Prostate gland (tissue), 2 donors: Measurements from ENCODE around the gene OPA1. TPM values are rescaled to one million over a fixed set of nuclear protein-coding genes. Genes with fewer than 3 reads are reported as not detected.

Experiments
- DNase-seq: peaks from one replicate; pipeline ENCODE4 v3.0.0-alpha.2; 2019; ENCODE audit warnings: low spot score
- H3K27ac ChIP-seq, 2 donors: fragments of 200-600 bp; sonication (generic); 2 replicates each; pipeline ENCODE4 v1.5.1; 2017 to 2019
- H3K27me3 ChIP-seq: fragments of 200-600 bp; sonication (generic); replicated peaks from 2 replicates; pipeline ENCODE4 v1.5.1; 2019; ENCODE audit not compliant: insufficient read depth
- H3K36me3 ChIP-seq, 2 donors: fragments of 200-600 bp; sonication (generic); 1 replicate in 1 of 2; 2 replicates in 1 of 2; pipeline versions ENCODE4 v1.5.1 to v1.8.1; 2017 to 2019
- H3K4me1 ChIP-seq: fragments of 200-600 bp; sonication (generic); replicated peaks from 2 replicates; pipeline ENCODE4 v1.5.1; 2019
- H3K4me3 ChIP-seq, 2 donors: fragments of 200-600 bp; sonication (generic); 2 replicates each; pipeline ENCODE4 v1.5.1; 2017 to 2019
- H3K9me3 ChIP-seq: fragments of 200-600 bp; sonication (generic); 2 replicates; pipeline ENCODE4 v1.5.1; 2017
- POLR2A ChIP-seq: fragments of 450-650 bp; IDR thresholded peaks from one replicate; pipeline ENCODE4 v1.6.1; 2016; ENCODE audit warnings: antibody characterized with exemption, mild to moderate bottlenecking
- POLR2AphosphoS5 ChIP-seq: sonication (generic); formaldehyde crosslinking; IDR thresholded peaks from one replicate; pipeline ENCODE4 v1.6.1; 2017; ENCODE audit warnings: antibody characterized with exemption
- WGBS: methylation state at CpG from one replicate; pipeline ENCODE4 v1.1.5; 2018; 5-methylcytosine and 5-hydroxymethylcytosine counted together
- intact Hi-C: fragments of 100-400 bp; cut with DNase I; formaldehyde crosslinking; loops from one replicate; pipeline ENCODE4 v1.14.2; 2022
- total RNA-seq, 2 donors: library from RNA; depleted of rRNA; stranded (reverse); fragments of >200 nt; gene quantifications; one replicate each; pipeline ENCODE4 v1.1.0, GENCODE V29; 2016
- TF ChIP-seq, protein P1 (sequence below), 4 experiments: fragments of 200-600 bp in 2 of 4; fragments of 450-650 bp in 2 of 4; sonication (generic) in 2 of 4; IDR thresholded peaks; 1 replicate in 3 of 4; 2 replicates in 1 of 4; pipeline ENCODE4 v1.5.1; 2016 to 2019; ENCODE audit warnings: antibody characterized with exemption in 4 of 4, mild to moderate bottlenecking in 2 of 4, moderate library complexity in 2 of 4

OPA1 gene
- total RNA-seq, 2 donors from 2014 or later, result 27.1 to 45.1 TPM

GRCh38 chr3:193638833-193639232 lies 45.8 kb downstream of the OPA1 start:
- Histone ChIP-seq H3K27me3 (no peaks in the 10 kb centered on the region), H3K27ac (no peak overlapping the region), H3K36me3 (no peaks in the 10 kb centered on the region), H3K9me3 (no peaks in the 10 kb centered on the region), H3K4me3 (no peak overlapping the region), H3K4me1 (no peaks in the 10 kb centered on the region)
- no peak for DNase-seq
- 90% methylated on average over 3 of the region's 3 CpGs for WGBS
- TF ChIP-seq POLR2AphosphoS5, result no peak
- intact Hi-C loops, result no loop called here

- intact Hi-C loops, result no loop called here
- no peaks in the 10 kb centered on the region for H3K4me1 ChIP-seq
- TF ChIP-seq POLR2A, result no peak
- no peak for TF ChIP-seq POLR2AphosphoS5
- TF ChIP-seq, protein P1, sequence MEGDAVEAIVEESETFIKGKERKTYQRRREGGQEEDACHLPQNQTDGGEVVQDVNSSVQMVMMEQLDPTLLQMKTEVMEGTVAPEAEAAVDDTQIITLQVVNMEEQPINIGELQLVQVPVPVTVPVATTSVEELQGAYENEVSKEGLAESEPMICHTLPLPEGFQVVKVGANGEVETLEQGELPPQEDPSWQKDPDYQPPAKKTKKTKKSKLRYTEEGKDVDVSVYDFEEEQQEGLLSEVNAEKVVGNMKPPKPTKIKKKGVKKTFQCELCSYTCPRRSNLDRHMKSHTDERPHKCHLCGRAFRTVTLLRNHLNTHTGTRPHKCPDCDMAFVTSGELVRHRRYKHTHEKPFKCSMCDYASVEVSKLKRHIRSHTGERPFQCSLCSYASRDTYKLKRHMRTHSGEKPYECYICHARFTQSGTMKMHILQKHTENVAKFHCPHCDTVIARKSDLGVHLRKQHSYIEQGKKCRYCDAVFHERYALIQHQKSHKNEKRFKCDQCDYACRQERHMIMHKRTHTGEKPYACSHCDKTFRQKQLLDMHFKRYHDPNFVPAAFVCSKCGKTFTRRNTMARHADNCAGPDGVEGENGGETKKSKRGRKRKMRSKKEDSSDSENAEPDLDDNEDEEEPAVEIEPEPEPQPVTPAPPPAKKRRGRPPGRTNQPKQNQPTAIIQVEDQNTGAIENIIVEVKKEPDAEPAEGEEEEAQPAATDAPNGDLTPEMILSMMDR (IDR thresholded peaks at IDR 0.05), result no peak
- no peaks in the 10 kb centered on the region for H3K9me3 ChIP-seq
- no peak for DNase-seq
- no peak overlapping the region for H3K4me3 ChIP-seq
- WGBS, result 78% methylated on average over 5 of the region's 5 CpGs
- H3K27ac ChIP-seq, result no peak overlapping the region
- H3K27me3 ChIP-seq, result no peaks in the 10 kb centered on the region
- H3K36me3 ChIP-seq, result no peaks in the 10 kb centered on the region
These were observed 47.2 kb downstream of the OPA1 start for GRCh38 chr3:193640165-193640715.

- H3K4me3 ChIP-seq, result no peak overlapping the region
- no peaks in the 10 kb centered on the region for H3K36me3 ChIP-seq
- intact Hi-C loops, result no loop called here
- H3K4me1 ChIP-seq, result no peaks in the 10 kb centered on the region
- H3K27me3 ChIP-seq, result no peaks in the 10 kb centered on the region
- TF ChIP-seq POLR2AphosphoS5, result no peak
- TF ChIP-seq POLR2A, result no peak
- TF ChIP-seq, protein P1 (IDR thresholded peaks at IDR 0.05), result no peak
- WGBS, result 92% methylated on average over 4 of the region's 4 CpGs
- no peak overlapping the region for H3K27ac ChIP-seq
- DNase-seq, result no peak
- H3K9me3 ChIP-seq, result no peaks in the 10 kb centered on the region
These were observed 47.9 kb downstream of the OPA1 start for GRCh38 chr3:193640728-193641439.

DNA sequence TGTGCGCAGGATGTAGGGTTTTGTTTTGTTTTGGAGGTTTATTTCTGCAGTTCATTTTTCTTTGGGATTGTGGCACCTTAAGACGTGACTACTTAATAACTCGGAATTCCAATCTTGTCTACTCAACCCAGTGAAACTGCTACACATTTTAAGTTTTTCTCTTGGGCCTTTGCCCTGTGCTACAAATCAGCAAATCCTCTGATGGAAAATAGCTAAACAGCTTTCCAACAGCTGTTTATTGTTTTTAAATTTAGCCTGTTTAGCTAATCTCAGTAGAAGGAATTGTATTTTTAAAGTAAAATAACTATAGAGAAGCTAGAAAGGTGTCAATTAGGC lies 48.4 kb downstream of the OPA1 start:
- Histone ChIP-seq H3K4me3 (no peak overlapping the region), H3K27me3 (no peaks in the 10 kb centered on the region), H3K27ac (no peak overlapping the region), H3K4me1 (no peaks in the 10 kb centered on the region), H3K36me3 (no peaks in the 10 kb centered on the region), H3K9me3 (no peaks in the 10 kb centered on the region)
- no peak for DNase-seq
- TF ChIP-seq, protein P1 (IDR thresholded peaks at IDR 0.05), result no peak
- no peak for TF ChIP-seq POLR2A
- TF ChIP-seq POLR2AphosphoS5, result no peak
- intact Hi-C loops, result no loop called here
- WGBS, result 90% methylated on average over 3 of the region's 3 CpGs

GRCh38 chr3:193645806-193646205 lies 52.8 kb downstream of the OPA1 start:
- TF ChIP-seq POLR2A (no peak), POLR2AphosphoS5 (no peak)
- TF ChIP-seq, protein P1 (IDR thresholded peaks at IDR 0.05), result no peak
- WGBS, result 84% methylated on average over 6 of the region's 6 CpGs
- H3K27ac ChIP-seq, result no peak overlapping the region

More at GRCh38 chr3:193645806-193646205, 52.8 kb downstream of the OPA1 start:
- no peak for DNase-seq
- Histone ChIP-seq H3K27me3 (no peaks in the 10 kb centered on the region), H3K4me1 (no peaks in the 10 kb centered on the region), H3K36me3 (peaks cover 0 to 5% of the 10 kb centered on the region in 2 donors), H3K9me3 (no peaks in the 10 kb centered on the region), H3K4me3 (no peak overlapping the region)
- intact Hi-C loops, result no loop called here
